Epithelial cell of umbilical artery (primary cell): ENCODE results near the gene ADSS2. TPM values are rescaled to one million over a fixed set of nuclear protein-coding genes. Genes with fewer than 3 reads are reported as not detected.

Experiments
- total RNA-seq: library from RNA; depleted of rRNA; stranded (reverse); fragments of >200 nt; gene quantifications from 2 replicates; pipeline ENCODE4 v1.2.3, GENCODE V29; 2014

Gene ADSS2
- 98.4 and 125 TPM in 2 replicates for total RNA-seq

DNA sequence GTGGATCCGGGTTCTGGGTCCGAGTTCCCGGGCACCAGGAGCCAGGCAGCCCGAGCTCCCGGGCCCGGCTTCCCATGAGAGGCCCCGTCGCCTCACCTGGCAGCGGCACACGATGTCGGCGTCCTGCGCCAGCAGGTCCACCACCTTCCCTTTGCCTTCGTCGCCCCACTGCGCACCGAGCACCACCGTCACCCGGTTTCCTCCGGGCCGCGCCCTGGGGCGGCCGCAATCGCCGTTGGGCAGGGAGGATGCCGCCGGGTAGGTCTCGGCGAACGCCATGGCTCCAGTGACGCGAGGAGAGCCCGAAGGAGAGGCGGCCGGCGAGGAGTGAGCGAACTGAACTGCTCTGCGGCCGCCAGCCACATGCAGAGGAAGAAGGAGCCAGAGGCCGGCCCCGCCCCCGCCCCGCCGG is at the start of gene ADSS2:
TSS of gene ADSS2 (minus strand) at position 371 of the 412 bp plus-strand sequence. CDS start at position 279, 92 bp downstream.

GRCh38 chr1:244461245-244462071 is 9.7 kb upstream of the ADSS2 start, which contains the start of gene CATSPERE:
TSS of gene CATSPERE (plus strand) at chr1:244461273. CDS start at chr1:244461430, 157 bp downstream.

Other genes starting within 250 kb of the ADSS2 start
- gene CATSPERE, start 9.4 kb upstream of the ADSS2 start, total RNA-seq = 0.30 and 0.65 TPM in 2 replicates
- 54.2 and 64.7 TPM in 2 replicates for gene DESI2, start 201.2 kb upstream of the ADSS2 start, total RNA-seq